GM13976 (cell line): ENCODE results near the gene TSC22D3.

Experiments
- DNase-seq: peaks from one replicate; pipeline ENCODE4 v3.0.0; 2012; ENCODE audit warnings: low spot score
- CTCF ChIP-seq: IDR thresholded peaks from 2 replicates; pipeline ENCODE4 v1.5.1; 2012; ENCODE audit warnings: borderline replicate concordance, mild to moderate bottlenecking; ENCODE audit not compliant: insufficient read depth; ENCODE audit errors: extremely low read depth, missing control alignments, control extremely low read depth
- in situ Hi-C: fragments of 300-500 bp; cut with MboI; formaldehyde crosslinking; loops from one replicate; pipeline ENCODE4 v1.12.0; 2022; ENCODE audit warnings: low sequenced_read_pairs, mixed read lengths, inconsistent platforms; ENCODE audit not compliant: unreplicated experiment

Gene TSC22D3

GRCh38 chrX:107760304-107761077 is 15.1 kb downstream of the TSC22D3 start:
- TF ChIP-seq CTCF, result no peak
- no peak for DNase-seq
- in situ Hi-C loops, result no loop called here

GRCh38 chrX:107758231-107758766 is 17.3 kb downstream of the TSC22D3 start:
- TF ChIP-seq CTCF, result no peak
- in situ Hi-C loops, result no loop called here
- no peak for DNase-seq

- DNase-seq, result no peak
- TF ChIP-seq CTCF, result no peak
- in situ Hi-C loops, result no loop called here
Observed at GRCh38 chrX:107755721-107756120, 19.9 kb downstream of the TSC22D3 start.

- in situ Hi-C loops, result no loop called here
- DNase-seq, result no peak
- no peak for TF ChIP-seq CTCF
Observed at GRCh38 chrX:107753187-107753586, 22.4 kb downstream of the TSC22D3 start.

- no peak for TF ChIP-seq CTCF
- DNase-seq, result no peak
- in situ Hi-C loops, result no loop called here
Observed at GRCh38 chrX:107752714-107753113, 22.9 kb downstream of the TSC22D3 start.

- in situ Hi-C loops, result no loop called here
- no peak for DNase-seq
- TF ChIP-seq CTCF, result no peak
Observed at GRCh38 chrX:107752043-107752442, 23.5 kb downstream of the TSC22D3 start.
